Left forelimb (tissue), 1 donor: Measurements from ENCODE around the gene GATA5.

Experiments
- DNase-seq: peaks from one replicate; pipeline ENCODE4 v3.0.0-alpha.2; 2018; ENCODE audit warnings: low spot score

GATA5 gene

GRCh38 chr20:62472941-62473585 is 2.7 kb downstream of the GATA5 start:
- no peak for DNase-seq

- no peak for DNase-seq
These were observed 3.5 kb downstream of the GATA5 start for GRCh38 chr20:62472138-62472940.

GRCh38 chr20:62470459-62470858 is 5.3 kb downstream of the GATA5 start:
- DNase-seq: no peak

GRCh38 chr20:62470001-62470400 is 5.8 kb downstream of the GATA5 start:
- no peak for DNase-seq

- DNase-seq: no peak
These were observed 6.4 kb downstream of the GATA5 start for GRCh38 chr20:62469352-62469751.

GRCh38 chr20:62466806-62467537 is 8.8 kb downstream of the GATA5 start:
- no peak for DNase-seq

- no peak for DNase-seq
These were observed 9.6 kb downstream of the GATA5 start for GRCh38 chr20:62466072-62466760.

- no peak for DNase-seq
These were observed 10.8 kb downstream of the GATA5 start for GRCh38 chr20:62464990-62465389.

- DNase-seq: no peak
These were observed 11.4 kb downstream of the GATA5 start for GRCh38 chr20:62464425-62464770.

- no peak for DNase-seq
These were observed 12.0 kb downstream of the GATA5 start for GRCh38 chr20:62463651-62464424.

- no peak for DNase-seq
These were observed 12.7 kb downstream of the GATA5 start for GRCh38 chr20:62462976-62463592.

- DNase-seq: no peak
These were observed 14.0 kb downstream of the GATA5 start for GRCh38 chr20:62461834-62462233.

GRCh38 chr20:62461157-62461556 is 14.6 kb downstream of the GATA5 start:
- DNase-seq: no peak

GRCh38 chr20:62460678-62461077 is 15.1 kb downstream of the GATA5 start:
- no peak for DNase-seq

GRCh38 chr20:62459488-62459887 is 16.3 kb downstream of the GATA5 start:
- DNase-seq: no peak

GRCh38 chr20:62458275-62459251 is 17.2 kb downstream of the GATA5 start:
- DNase-seq: no peak

GRCh38 chr20:62457831-62458230 is 18.0 kb downstream of the GATA5 start:
- no peak for DNase-seq

GRCh38 chr20:62457098-62457497 is 18.7 kb downstream of the GATA5 start:
- DNase-seq: no peak

GRCh38 chr20:62455929-62456328 is 19.9 kb downstream of the GATA5 start:
- no peak for DNase-seq
